ENCODE results near the gene DNHD1.

The DNHD1 gene

GRCh38 chr11:6604081-6604626 is 107.1 kb downstream of the DNHD1 start:
- peak; percentile 65 for DNase-seq (ENCODE audit: low read depth)
- TF ChIP-seq CTCF (conservative IDR thresholded peaks at IDR 0.05; ENCODE audit: control insufficient read depth, insufficient read depth, low read depth, low read length), result peak; percentile 16
- peak overlapping the region; percentile 99 for H3K4me3 ChIP-seq (ENCODE audit: control insufficient read depth, low read depth, low read length)

GRCh38 chr11:6604790-6605189 is 107.7 kb downstream of the DNHD1 start:
- peak overlapping the region; percentile 99 for H3K4me3 ChIP-seq (ENCODE audit: control insufficient read depth, low read depth, low read length)
- no peak for TF ChIP-seq CTCF (conservative IDR thresholded peaks at IDR 0.05; ENCODE audit: control insufficient read depth, insufficient read depth, low read depth, low read length)
- DNase-seq (ENCODE audit: low read depth), result no peak

- peak; percentile 92 for DNase-seq (ENCODE audit: low read depth)
- no peak for TF ChIP-seq CTCF (conservative IDR thresholded peaks at IDR 0.05; ENCODE audit: control insufficient read depth, insufficient read depth, low read depth, low read length)
- peak overlapping the region; percentile 19 for H3K4me3 ChIP-seq (ENCODE audit: control insufficient read depth, low read depth, low read length)
These were observed 109.5 kb downstream of the DNHD1 start for GRCh38 chr11:6606471-6607189.

DNA sequence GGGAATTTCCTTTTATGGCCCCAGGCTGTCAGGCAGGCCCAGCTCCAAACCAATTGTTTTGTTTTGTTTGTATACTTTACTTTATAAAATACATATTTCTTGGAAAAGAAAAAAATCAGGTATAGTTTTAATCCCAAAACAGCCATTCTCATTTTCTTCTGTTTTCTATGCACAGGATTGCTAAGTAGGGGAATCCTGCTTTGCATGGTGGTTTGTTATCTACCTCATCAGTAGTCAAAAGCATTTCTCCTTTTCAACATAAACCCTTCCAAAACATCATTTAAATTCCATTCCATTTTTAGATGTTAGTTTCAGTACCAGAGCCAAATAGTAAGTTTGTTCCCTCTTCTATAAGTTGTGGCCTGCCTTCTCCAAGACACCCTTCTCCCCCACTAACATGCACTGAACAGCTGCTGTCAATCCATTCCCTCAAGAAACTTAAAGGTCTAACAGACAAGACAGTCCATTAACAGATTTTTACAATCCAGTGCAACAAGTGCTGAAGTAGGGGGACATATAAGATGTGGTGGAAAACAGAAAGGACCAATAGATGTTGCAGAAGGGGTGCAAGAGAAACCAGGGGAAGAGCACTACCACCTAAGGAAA is 110.2 kb downstream of the DNHD1 start:
- no peak overlapping the region for H3K4me3 ChIP-seq (ENCODE audit: control insufficient read depth, low read depth, low read length)
- TF ChIP-seq CTCF (conservative IDR thresholded peaks at IDR 0.05; ENCODE audit: control insufficient read depth, insufficient read depth, low read depth, low read length), result no peak
- DNase-seq (ENCODE audit: low read depth), result no peak

- no peak for TF ChIP-seq CTCF (conservative IDR thresholded peaks at IDR 0.05; ENCODE audit: control insufficient read depth, insufficient read depth, low read depth, low read length)
- no peak for DNase-seq (ENCODE audit: low read depth)
- H3K4me3 ChIP-seq (ENCODE audit: control insufficient read depth, low read depth, low read length), result no peak overlapping the region
These were observed 110.9 kb downstream of the DNHD1 start for GRCh38 chr11:6608011-6608410.

GRCh38 chr11:6608726-6609501 is 111.8 kb downstream of the DNHD1 start:
- H3K4me3 ChIP-seq (ENCODE audit: control insufficient read depth, low read depth, low read length), result no peak overlapping the region
- no peak for TF ChIP-seq CTCF (conservative IDR thresholded peaks at IDR 0.05; ENCODE audit: control insufficient read depth, insufficient read depth, low read depth, low read length)
- DNase-seq (ENCODE audit: low read depth), result peak; percentile 31

Data from fibroblast of mammary gland (primary cell).